Stimulated activated CD4-positive, alpha-beta T cell treated with anti-CD3 and anti-CD28 coated beads, TNF-alpha, amount 100 ng/mL, for 4 hours (primary cell): ENCODE data around the gene CDYL2.
"Not testable (repeated sequence)": the region's sequence is repeated elsewhere in the genome, so short reads cannot be mapped to it uniquely, and the experiment has no call there.

Experiments used
- DNase-seq, 3 experiments: peaks; one replicate each; pipeline ENCODE4 v3.0.0-alpha.2; 2020; ENCODE audit warnings: low read depth in 3 of 3

Gene CDYL2, protein sequence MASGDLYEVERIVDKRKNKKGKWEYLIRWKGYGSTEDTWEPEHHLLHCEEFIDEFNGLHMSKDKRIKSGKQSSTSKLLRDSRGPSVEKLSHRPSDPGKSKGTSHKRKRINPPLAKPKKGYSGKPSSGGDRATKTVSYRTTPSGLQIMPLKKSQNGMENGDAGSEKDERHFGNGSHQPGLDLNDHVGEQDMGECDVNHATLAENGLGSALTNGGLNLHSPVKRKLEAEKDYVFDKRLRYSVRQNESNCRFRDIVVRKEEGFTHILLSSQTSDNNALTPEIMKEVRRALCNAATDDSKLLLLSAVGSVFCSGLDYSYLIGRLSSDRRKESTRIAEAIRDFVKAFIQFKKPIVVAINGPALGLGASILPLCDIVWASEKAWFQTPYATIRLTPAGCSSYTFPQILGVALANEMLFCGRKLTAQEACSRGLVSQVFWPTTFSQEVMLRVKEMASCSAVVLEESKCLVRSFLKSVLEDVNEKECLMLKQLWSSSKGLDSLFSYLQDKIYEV

GRCh38 chr16:80804526-80805383 lies at the start of gene CDYL2:
Gene CDYL2 (minus strand): TSS chr16:80804598. CDS start chr16:80804173, 425 bp downstream.
- peak; percentile 5 to 35 (median 16) for DNase-seq

GRCh38 chr16:80852261-80852872 lies 48.0 kb upstream of the CDYL2 start:
- no peak for DNase-seq

- DNase-seq, result no peak
Measured at GRCh38 chr16:80851831-80852230, 47.4 kb upstream of the CDYL2 start.

DNA sequence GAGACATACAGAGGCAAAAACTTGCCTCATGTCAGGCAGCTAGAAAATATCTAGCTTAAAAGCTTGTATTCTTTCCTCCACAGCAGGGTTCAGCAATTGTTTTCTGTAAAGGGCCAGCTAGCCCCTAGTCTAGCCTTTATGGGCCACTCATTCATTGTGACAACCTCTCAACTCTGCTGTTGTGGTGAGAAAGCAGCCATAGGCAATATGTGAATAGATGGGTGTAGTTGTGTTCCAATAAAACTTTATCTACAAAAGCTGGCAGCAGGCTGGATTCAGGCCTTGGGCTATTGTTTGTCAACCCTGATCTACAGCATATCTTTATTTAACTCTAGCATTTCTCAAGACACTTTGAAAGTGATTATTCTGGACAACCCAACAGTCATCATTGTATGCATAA lies 46.4 kb upstream of the CDYL2 start:
- DNase-seq, result no peak

DNA sequence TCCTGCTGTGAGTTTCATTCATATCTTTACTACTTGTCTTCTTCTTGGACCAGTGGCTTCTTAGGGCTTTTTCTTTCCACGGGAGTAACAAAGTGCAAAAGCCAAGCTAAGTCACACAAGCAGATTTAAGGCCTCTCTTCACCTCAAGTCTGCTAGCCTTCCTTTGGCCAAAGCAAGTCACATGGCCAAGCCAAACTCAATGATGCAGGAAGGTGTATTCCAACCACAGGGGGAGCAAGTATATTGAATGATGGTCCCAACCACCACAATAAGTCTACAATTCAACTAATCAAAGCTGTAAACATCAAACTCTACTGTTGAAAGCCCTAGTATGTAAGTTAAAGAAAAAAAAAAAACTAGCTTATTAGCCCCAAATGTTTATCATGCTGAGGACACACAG lies 44.5 kb upstream of the CDYL2 start:
- DNase-seq, result no peak

DNA sequence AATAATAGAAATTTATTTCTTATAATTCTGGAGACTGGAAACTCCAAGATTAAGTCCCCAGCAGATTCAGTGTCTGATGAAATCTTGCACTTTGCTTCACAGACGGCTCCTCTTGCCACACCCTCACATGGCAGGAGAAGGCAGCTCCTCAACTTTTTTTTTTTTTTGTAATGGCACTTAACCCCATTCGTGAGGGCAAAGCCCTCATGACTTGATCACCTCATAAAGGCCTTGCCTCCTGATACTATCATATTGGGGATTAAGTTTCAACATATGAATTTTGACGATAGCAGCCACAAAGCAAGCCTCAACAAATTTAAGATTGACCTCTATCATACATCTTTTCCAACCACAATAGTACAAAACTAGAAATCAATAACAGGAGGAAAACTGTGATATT lies 42.3 kb upstream of the CDYL2 start:
- DNase-seq, result no peak

- DNase-seq, result no peak
Measured at GRCh38 chr16:80846275-80846674, 41.9 kb upstream of the CDYL2 start.

- DNase-seq, result no peak
Measured at GRCh38 chr16:80844395-80844794, 40.0 kb upstream of the CDYL2 start.

- no peak for DNase-seq
Measured at GRCh38 chr16:80841231-80841630, 36.8 kb upstream of the CDYL2 start.

DNA sequence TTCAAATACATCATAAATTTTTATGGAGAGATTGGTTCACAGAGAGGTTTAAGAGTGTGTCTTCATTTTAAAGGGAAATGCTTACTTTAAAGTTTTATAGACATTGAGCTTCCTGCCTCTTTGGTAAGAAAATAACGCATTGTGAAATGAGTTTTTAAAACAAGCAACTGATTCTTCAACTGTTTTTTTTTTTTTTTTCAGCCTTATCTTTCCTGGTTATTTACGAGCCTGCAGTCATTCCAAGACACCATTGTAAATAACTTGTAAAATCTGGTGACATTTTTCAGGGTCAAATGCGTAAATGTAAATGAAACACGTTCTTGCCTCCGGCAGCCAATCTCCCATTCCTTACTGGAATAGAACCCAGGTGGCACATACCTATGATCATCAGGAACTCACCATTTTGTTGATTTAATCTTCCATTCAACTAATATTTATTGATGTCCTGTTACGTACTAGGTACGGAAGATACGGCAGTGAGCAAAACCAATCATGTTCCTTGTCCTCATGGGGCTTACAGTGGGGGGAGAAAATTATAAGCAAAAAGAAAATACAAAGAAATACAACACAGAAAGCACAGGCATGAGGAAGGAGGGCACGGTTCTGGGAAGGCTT lies 33.2 kb upstream of the CDYL2 start:
- DNase-seq, result no peak

GRCh38 chr16:80836846-80837245 lies 32.4 kb upstream of the CDYL2 start:
- no peak for DNase-seq

DNA sequence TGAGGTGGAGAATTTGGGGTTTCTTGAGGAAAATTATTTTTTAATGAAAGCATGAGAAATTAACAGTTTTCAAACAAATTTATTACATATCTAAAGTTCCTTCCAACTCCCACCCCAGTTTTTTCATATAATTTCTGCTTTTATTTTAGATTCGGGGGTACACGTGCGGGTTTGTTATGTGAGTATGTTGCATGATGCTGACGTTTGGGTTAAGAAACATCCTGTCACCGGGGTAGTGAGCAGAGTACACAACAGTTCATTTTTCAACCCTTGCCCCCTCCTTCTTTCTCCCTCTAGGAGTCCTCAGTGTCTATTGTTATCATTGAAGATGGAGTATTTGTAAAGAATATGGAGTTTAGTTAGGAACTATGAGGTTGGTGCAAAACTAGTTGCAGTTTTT lies 31.8 kb upstream of the CDYL2 start:
- DNase-seq, result no peak

GRCh38 chr16:80831039-80831438 lies 26.6 kb upstream of the CDYL2 start:
- DNase-seq, result no peak

GRCh38 chr16:80828495-80828894 lies 24.1 kb upstream of the CDYL2 start:
- no peak for DNase-seq

- no peak for DNase-seq
Measured at GRCh38 chr16:80827007-80827406, 22.6 kb upstream of the CDYL2 start.

DNA sequence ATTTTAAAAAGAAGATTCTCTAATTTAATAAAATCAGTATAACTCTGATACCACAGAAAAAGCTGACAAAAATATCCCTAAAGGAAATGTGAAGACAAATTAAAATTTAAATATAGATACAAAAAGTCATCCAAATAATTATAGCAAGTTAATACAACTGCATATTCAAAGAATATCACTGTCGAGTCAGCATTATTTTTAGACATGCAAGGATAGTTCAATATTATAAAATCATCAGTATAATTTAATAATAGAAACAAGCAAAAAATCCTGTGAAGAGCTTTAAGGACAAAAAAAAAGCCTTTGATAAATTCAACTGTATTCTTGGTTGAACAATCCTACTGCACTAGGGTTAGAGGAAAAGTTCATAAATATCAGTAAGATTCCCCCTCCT lies 21.0 kb upstream of the CDYL2 start:
- no peak for DNase-seq

DNA sequence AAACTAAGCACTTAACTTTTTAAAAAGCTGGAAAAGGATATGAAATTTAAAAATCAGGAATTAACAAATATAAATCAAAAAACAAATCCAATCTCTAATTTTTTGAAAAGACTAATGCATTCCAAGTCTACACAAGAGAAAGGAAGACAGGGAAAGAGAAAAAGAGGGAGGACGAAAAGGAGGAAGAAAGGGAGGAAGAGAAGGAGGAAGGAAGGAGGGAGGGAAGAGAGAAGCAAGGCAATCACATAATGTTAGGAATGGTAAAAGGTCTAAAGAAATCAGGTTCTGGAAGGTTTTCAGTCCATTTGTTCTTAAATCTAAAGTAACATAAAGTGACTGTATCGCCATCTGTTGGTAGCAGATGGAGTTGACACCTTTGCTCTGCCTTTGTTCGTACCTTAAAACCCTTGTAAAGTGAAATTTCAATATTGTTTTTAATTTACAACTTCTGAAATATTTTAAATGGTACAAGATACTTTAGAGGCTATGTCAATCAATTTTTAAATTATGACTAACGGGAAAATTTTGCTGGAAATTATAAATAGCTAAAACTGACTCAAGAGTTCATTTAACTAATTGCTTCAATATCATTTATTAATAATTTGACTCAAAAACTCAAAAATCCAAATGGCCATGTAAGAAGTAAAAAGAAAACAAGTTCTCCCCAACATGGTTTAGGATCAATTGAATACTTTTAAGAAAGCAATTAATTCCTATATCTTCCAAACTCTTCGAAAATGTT lies 20.4 kb upstream of the CDYL2 start:
- peak in 1 of 3 experiments; percentile 13 for DNase-seq

DNA sequence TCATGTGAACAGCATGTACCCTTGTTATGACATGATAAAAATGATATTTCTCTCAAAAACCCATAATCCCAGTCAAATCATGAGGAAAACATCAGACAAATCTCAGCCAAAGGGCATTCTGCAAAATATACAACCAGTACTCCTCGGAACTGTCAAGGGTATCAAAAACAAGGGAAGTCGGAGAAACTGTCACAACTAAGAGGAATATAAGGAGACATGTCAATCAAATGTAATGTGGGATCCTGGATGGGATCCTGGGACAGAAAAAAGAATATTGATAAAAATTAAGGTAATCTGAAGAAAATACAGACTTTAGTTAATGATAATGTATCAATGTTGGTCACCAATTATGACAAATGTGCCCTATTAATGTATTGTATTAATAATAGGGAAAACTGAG lies 15.6 kb upstream of the CDYL2 start:
- no peak for DNase-seq

- no peak for DNase-seq
Measured at GRCh38 chr16:80816356-80816755, 12.0 kb upstream of the CDYL2 start.

DNA sequence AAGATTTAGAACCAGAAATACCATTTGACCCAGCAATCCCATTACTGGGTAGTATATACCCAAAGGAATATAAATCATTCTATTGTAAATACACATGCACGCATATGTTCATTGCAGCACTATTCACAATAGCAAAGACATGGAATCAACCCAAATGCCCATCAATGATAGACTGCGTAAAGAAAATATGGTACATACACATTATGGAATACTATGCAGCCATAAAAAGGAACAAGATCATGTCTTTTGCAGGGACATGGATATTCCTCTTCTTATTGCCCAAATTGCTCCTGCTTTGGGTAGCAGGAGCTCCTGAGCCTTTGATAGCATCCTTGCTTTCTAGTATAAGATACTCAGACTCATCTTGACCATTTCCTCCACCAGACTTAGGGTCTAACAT lies 10.9 kb upstream of the CDYL2 start:
- DNase-seq, result not testable (repeated sequence)

- no peak for DNase-seq
Measured at GRCh38 chr16:80812593-80812992, 8.2 kb upstream of the CDYL2 start.
